ENCODE data around the gene PRDM11. TPM values are rescaled to one million over a fixed set of nuclear protein-coding genes. Genes with fewer than 3 reads are reported as not detected.

Gene PRDM11
- total and polyA plus RNA-seq, 2 of the 8 experiments (the other 6 are each of a cell fraction or from before 2014, with no cell fraction given) = 3.6 to 11.7 TPM

DNA sequence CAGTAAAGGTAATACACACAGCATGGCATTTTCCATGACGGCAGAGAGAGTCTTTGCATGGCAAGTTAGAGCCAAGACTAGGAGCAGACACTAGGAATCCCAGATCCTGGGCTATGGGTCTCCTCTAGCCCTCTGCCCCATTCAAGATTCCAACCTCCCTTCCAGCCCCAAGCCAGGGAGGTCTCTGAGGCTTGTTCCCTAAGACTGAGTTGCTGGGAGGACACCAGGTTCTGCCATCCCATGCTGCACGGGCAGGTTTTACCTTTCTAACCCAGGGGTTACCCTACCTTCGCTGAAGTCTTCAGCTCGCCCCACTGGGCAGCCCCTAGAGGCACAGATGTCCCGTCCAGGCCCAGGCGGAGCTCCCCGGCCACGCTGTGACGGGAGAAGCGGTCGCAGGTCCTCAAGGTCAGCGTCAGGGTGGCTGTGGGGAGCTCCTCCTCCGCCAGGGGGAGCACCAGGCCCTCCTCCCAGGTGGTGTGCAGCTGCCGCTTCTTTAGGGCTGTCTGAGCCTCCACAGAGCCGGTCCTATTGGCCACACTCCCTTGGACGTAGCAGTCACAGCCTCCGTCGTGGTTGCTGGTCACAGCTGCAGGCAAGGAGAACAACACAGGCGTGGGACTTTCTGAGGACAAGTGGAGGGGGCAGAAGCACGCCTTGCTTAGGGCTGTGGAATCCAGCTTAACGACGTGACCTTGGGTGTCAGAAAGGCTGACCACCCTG is 105.9 kb downstream of the PRDM11 start:
- Histone ChIP-seq H4K20me1 (replicated peaks in 1 of 2; ENCODE audit: control insufficient read depth in 1 of 2, insufficient read depth in 2 of 2, low read length in 2 of 2) (no peaks in the 10 kb centered on the region), H2BK15ac (ENCODE audit: low read length) (no peak overlapping the region), H3K27ac (ENCODE audit: low read depth, low read length) (no peak overlapping the region), H2BK5ac (ENCODE audit: low read depth, low read length) (0 out of 2 replicates have a peak overlapping the region, but pooled peaks have one; percentile 55), H3K36me3 (ENCODE audit: control insufficient read depth in 2 of 4, insufficient read depth in 4 of 4, low read length in 3 of 4) (no peaks in the 10 kb centered on the region), H4K8ac (ENCODE audit: extremely low read depth, insufficient read depth, low read length) (0 out of 2 replicates have a peak overlapping the region, but pooled peaks have one; percentile 37), H3K79me2 (ENCODE audit: control insufficient read depth in 1 of 2, insufficient read depth in 2 of 2, low read length in 2 of 2) (no peaks in the 10 kb centered on the region), H3K4me1 (replicated peaks in 1 of 4; ENCODE audit: control insufficient read depth in 3 of 4, insufficient read depth in 4 of 4, low read length in 3 of 4) (no peaks in the 10 kb centered on the region; a peak in 1 of 7 replicates), H3K4me3 (ENCODE audit: extremely low read depth in 1 of 4, insufficient read depth in 2 of 4, low read depth in 3 of 4, low read length in 4 of 4) (no peak overlapping the region), H2BK120ac (replicated peaks; ENCODE audit: low read depth, low read length) (no peak overlapping the region), H4K5ac (ENCODE audit: insufficient read length, low read depth, low read length) (no peak overlapping the region), H2BK12ac (ENCODE audit: low read depth, low read length) (peak overlapping the region; percentile 68; the same call in 1 of the 2 replicates), H3K4ac (replicated peaks; ENCODE audit: insufficient read length, low read depth, low read length) (no peak overlapping the region), H3K27me3 (replicated peaks in 1 of 4; ENCODE audit: control insufficient read depth in 3 of 4, extremely low read depth in 1 of 4, insufficient read depth in 3 of 4, low read length in 3 of 4) (no peaks in the 10 kb centered on the region), H3K4me2 (ENCODE audit: insufficient read depth in 1 of 2, low read depth in 2 of 2, low read length in 2 of 2) (no peak overlapping the region), H2AK5ac (ENCODE audit: low read depth, low read length) (no peak overlapping the region), H3K23me2 (ENCODE audit: low read depth, low read length) (no peaks in the 10 kb centered on the region), H3K9ac (replicated peaks in 1 of 4; ENCODE audit: extremely low read depth in 1 of 4, low read depth in 3 of 4, low read length in 3 of 4) (no peak overlapping the region), H3K9me3 (ENCODE audit: insufficient read depth in 2 of 2, low read depth in 1 of 2, low read length in 1 of 2) (no peaks in the 10 kb centered on the region), H3K18ac (ENCODE audit: extremely low read depth, low read length) (no peak overlapping the region), H3K79me1 (ENCODE audit: low read depth, low read length) (no peaks in the 10 kb centered on the region; the same call in 1 of the 2 replicates), H4K91ac (replicated peaks; ENCODE audit: insufficient read length, low read length) (no peak overlapping the region), H2BK20ac (ENCODE audit: low read length) (no peak overlapping the region), H3K23ac (ENCODE audit: insufficient read length) (no peak overlapping the region), H2AFZ (ENCODE audit: low read length) (peak overlapping the region; percentile 28; the same call in 1 of the 2 replicates), H3K14ac (ENCODE audit: insufficient read length) (no peak overlapping the region), H3K56ac (replicated peaks; ENCODE audit: insufficient read length, low read depth, low read length) (no peak overlapping the region)
- ChIA-PET POLR2A (ENCODE audit: partially characterized antibody) (interaction anchor here (1.5 kb wide), 1 partner anchor 8 kb away, joined by 5 read pairs; no protein-coding TSS in a partner anchor), CTCF (ENCODE audit: partially characterized antibody) (interaction anchor here (0.6 to 5.5 kb wide), 38 partner anchors 9 to 306 kb away, joined by 3 to 64 read pairs (median 5); partner anchors contain the start of gene SYT13)
- FAIRE-seq (peak; percentile 48), DNase-seq (ENCODE audit: low read depth in 1 of 2, low spot score in 2 of 2) (peak; percentile 54 to 96)
- WGBS, 2 experiments (ENCODE audit: extremely low coverage in 1 of 2, insufficient coverage in 1 of 2, insufficient read length in 1 of 2, insufficient replicate concordance in 2 of 2, low coverage in 1 of 2, low lambda C conversion rate in 2 of 2, missing lambda C conversion rate in 1 of 2) = 39% methylated on average over 22 of the region's 22 CpGs; no CpG with 5 or more reads in 1 of the 2 experiments
- no peak for TF ChIP-seq POLR2AphosphoS5 (IDR thresholded peaks at IDR 0.05; ENCODE audit: low read depth, low read length)
- no peak for TF ChIP-seq SP4 (IDR thresholded peaks at IDR 0.05; ENCODE audit: low read length)
- no peak for TF ChIP-seq HDAC2 (IDR thresholded peaks at IDR 0.05; ENCODE audit: borderline replicate concordance in 1 of 2, low read depth in 2 of 2, low read length in 2 of 2)
- TF ChIP-seq HDAC6 (IDR thresholded peaks at IDR 0.05; ENCODE audit: low read depth, low read length) = no peak
- peak; percentile 39 for TF ChIP-seq ASH2L (IDR thresholded peaks at IDR 0.05; ENCODE audit: low read length)
- peak; percentile 78; the same call in 1 of the 2 replicates for TF ChIP-seq TCF12 (IDR thresholded peaks at IDR 0.05; ENCODE audit: low read depth, low read length)
- TF ChIP-seq RAD21 (IDR thresholded peaks at IDR 0.05 in 1 of 2, conservative IDR thresholded peaks at IDR 0.05 in 1 of 2; ENCODE audit: low read depth in 2 of 2, low read length in 2 of 2) = peak; percentile 83 to 86
- no peak for TF ChIP-seq CEBPB (IDR thresholded peaks at IDR 0.05; ENCODE audit: low read depth, low read length)
- TF ChIP-seq, protein P1, sequence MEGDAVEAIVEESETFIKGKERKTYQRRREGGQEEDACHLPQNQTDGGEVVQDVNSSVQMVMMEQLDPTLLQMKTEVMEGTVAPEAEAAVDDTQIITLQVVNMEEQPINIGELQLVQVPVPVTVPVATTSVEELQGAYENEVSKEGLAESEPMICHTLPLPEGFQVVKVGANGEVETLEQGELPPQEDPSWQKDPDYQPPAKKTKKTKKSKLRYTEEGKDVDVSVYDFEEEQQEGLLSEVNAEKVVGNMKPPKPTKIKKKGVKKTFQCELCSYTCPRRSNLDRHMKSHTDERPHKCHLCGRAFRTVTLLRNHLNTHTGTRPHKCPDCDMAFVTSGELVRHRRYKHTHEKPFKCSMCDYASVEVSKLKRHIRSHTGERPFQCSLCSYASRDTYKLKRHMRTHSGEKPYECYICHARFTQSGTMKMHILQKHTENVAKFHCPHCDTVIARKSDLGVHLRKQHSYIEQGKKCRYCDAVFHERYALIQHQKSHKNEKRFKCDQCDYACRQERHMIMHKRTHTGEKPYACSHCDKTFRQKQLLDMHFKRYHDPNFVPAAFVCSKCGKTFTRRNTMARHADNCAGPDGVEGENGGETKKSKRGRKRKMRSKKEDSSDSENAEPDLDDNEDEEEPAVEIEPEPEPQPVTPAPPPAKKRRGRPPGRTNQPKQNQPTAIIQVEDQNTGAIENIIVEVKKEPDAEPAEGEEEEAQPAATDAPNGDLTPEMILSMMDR (IDR thresholded peaks at IDR 0.05; ENCODE audit: control extremely low read depth in 1 of 3, insufficient read depth in 1 of 3, low read depth in 1 of 3, low read length in 3 of 3) = peak; percentile 90 to 95 (median 92)
- peak; percentile 59 for TF ChIP-seq CREB1 (IDR thresholded peaks at IDR 0.05)

Measured in H1 (cell line).